ENCODE results near the gene UNC13C.
A peak's percentile ranks its signal among the peaks of the same experiment; 100 is the strongest.

UNC13C gene

GRCh38 chr15:54660356-54660755, 682.1 kb downstream of the UNC13C start:
- no peak for DNase-seq (ENCODE audit: low read depth)

- no peak for DNase-seq (ENCODE audit: low read depth)
Observed at GRCh38 chr15:54675241-54675640, 697.0 kb downstream of the UNC13C start.

- peak; percentile 24 for DNase-seq (ENCODE audit: low read depth)
Observed at GRCh38 chr15:54681584-54681983, 703.3 kb downstream of the UNC13C start.
